B cell (primary cell): ENCODE measurements around the gene NADSYN1.

Experiments used
- CTCF ChIP-seq: fragments of 200-600 bp; IDR thresholded peaks from one replicate; pipeline ENCODE4 v1.8.0; 2022; ENCODE audit warnings: antibody characterized with exemption, mild to moderate bottlenecking
- EZH2 ChIP-seq: IDR thresholded peaks from 2 replicates; pipeline ENCODE4 v1.6.1; 2012; ENCODE audit warnings: borderline replicate concordance, low read depth, mild to moderate bottlenecking, moderate library complexity, low read length; ENCODE audit not compliant: insufficient read depth, poor library complexity, severe bottlenecking

- TF ChIP-seq CTCF, result no peak
- TF ChIP-seq EZH2, result no peak
Measured at GRCh38 chr11:71407356-71407755, 45.6 kb upstream of the NADSYN1 start.
